SHP77 treated with DMSO at 0.1 percent for 48 hours (cell line): ENCODE results near the gene PRDX4.
A peak's percentile ranks its signal among the peaks of the same experiment; 100 is the strongest.
"Not testable (repeated sequence)": the region's sequence is repeated elsewhere in the genome, so short reads cannot be mapped to it uniquely, and the experiment has no call there.

Experiments used
- DNase-seq: peaks from one replicate; lab custom pipeline; 2025; lab: John Stamatoyannopoulos, UW

Gene PRDX4

DNA sequence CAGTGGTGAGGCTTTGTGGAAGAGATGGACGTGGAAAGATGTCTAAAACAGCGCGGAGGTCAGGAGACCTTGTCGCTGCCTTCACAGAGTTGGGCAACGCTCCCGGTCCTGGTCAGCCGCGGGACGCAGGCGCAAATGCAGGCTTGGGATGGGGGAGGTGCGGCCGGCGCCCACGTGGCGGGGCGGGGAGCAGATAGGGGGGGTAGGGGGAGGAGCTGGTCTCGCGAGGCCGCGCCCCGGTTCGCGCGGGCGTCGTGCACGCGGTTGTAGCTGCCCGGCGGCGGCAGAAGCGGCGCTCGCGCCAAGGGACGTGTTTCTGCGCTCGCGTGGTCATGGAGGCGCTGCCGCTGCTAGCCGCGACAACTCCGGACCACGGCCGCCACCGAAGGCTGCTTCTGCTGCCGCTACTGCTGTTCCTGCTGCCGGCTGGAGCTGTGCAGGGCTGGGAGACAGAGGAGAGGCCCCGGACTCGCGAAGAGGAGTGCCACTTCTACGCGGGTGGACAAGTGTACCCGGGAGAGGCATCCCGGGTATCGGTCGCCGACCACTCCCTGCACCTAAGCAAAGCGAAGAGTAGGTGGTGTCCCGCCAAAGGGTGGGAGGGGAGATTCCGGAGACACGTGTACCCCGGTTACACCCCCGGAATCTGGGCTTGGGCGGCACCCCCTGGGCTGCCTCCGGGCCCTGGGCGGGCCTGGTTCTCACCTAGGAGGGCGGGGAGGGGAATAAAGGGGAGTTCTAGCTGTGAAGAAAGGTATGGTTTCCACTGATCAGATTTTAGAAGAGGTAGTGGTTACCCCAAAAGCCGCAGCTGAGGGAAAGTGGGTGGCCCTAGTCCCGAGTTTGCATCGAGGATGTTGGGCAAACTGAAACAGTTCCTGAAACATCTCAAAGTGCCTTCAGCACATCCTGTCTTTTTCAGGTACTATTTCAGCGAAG lies at the start of gene PRDX4:
TSS of gene PRDX4 (plus strand) at position 255 of the 939 bp plus-strand sequence. CDS start at position 333, 78 bp downstream.
- peak; percentile 3 for DNase-seq

DNA sequence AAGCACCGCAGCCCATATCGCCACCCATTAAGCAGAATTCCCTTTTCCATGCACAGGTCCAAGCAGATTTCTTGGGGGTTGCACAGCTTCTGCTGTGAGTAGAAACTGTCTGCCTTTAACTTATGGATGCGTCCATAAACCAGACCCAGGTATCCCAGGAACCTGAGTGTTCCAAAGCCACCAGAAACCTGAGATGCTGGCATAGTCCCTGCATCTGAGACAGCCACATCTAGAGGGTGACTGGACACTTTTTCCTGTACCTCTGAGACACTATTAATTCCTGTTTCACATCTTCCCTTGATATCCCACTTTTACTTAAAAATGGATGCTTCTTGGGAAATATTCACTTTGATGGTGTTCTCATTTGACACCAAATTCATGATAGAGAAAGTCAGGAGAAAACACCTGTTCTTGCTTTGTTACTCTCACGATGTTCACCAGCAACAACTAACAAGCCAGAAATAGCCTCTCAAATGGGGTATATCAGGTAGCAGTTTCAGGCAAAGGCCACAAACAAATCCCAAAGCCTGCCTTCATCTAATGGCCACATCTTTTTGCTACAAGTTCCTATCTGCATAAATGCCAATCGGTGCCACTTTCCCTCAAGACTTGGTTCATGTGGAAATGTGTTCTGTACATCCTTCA lies 45.5 kb upstream of the PRDX4 start:
- DNase-seq = no peak

DNA sequence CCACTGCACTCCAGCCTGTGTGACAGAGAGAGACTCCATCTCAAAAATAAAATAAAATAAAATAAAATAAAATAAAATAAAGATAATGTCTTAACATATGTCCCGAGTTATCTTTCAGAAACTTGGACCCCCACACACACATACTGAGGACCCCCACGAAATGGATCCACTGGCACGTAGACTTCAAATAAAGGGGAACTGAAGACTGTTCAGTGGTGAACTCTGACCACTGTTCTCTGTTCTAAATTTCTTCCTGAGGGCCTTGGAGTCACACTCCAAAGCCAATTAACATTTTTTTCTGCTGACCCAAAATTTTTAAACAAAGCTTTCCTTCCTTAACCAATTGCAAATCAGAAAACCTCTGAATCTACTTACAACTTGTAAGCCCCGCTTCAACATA lies 43.5 kb upstream of the PRDX4 start:
- no peak for DNase-seq

DNA sequence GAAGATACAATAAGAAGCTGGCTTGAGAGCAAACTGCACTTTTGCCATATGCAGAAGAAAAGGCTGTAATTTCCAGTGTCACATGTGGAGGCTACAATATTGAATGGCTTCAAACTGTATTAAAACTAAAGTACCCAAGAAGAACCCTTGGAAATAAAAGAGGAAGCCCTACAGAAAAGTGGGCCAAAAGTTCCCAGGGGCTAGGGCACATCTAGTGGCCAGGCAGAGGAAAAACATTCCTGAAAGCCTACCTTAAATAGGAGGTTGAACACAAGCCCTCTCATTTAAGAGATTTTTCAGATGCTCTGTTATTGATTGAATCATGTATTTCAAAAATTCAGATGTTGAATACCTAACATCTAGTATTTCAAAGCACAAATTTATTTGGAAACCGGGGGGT lies 40.6 kb upstream of the PRDX4 start:
- DNase-seq = no peak

DNA sequence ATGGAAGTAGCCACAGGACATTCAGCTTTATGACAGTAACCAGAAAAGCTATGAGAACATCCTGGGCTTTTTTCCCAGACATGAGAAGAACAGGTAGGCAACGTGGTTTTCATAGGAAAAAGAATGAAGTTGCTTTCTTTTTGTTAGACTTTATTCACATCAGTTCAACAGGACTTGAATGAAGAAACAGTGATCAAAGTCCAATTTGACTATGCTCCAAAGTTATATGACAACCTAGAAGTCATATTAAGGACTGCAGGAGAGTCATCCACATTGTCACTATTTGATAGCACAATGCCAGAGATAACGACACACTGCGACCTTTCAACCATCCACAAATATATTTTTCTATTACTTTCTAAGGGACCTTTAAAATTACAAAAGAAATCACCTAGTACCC lies 39.2 kb upstream of the PRDX4 start:
- no peak for DNase-seq

DNA sequence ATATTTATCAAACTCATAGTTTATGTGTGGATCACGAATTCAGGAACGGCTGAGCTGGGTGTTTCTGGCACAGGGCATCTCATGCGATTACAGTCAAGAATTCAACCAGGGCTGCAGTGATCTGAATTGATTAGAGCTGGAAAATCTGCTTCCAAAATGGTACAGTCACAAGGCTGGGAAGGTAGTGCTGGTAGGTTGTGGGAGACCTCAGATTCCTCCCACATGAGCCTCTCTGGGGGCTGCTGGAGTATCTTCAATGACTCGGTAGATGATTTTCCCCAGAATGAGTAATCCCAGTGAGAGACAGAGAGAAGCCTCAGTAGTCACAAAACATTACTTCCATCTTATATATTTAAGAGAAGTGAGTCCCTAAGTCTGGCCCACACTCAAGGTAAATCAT lies 36.2 kb upstream of the PRDX4 start:
- no peak for DNase-seq

DNA sequence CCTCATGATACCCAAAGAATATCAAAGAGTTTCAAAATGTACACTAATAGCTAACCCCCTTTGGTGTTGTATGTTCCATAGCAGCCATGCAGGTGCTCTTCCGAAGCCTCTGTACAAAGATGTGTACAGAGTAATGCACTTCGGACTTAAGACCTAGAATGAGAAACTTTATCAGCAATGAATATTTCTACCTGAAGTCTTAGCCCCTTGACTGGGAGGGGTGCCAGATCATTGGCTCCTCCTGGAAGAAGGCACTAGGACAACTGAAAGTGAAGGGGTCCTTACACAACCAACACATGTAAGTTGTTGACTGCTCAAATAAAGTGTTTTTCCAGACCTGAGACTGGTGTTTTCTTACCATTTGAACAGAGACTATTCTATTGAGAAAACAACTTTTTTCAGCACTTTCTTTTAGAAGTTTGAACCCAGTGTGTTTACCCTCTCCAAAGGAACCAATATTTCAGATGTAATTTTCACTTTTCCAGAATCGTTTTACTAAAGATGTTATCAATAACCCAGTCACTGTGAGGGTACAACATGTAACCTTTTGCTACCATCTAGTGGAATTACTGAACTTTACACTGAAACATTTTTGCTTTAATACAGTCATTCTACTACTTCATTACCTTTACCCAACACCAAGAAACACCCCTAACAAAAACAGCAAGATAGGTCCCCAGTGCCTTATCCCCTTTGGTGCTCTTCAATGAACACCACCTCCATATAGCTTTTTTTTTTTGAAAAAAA lies 33.3 kb upstream of the PRDX4 start:
- no peak for DNase-seq

DNA sequence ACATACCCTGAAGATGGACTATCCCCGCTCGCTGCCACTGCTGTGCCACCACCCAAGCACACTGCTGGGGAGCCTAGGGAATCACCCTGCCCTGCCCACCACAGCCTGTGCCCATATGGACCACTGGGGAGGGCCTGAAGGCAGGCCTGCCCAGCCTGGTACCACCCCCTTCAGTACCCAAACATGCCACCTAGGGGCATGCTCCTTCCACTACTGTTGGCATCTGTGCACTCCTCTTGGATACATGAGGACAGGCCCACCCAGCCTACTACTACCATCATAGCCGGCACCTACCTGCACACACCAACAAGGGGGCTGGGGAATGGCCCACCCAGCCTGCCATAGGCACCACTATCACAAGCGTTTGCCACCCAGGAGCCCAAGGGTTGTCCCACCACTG lies 30.1 kb upstream of the PRDX4 start:
- DNase-seq = no peak

DNA sequence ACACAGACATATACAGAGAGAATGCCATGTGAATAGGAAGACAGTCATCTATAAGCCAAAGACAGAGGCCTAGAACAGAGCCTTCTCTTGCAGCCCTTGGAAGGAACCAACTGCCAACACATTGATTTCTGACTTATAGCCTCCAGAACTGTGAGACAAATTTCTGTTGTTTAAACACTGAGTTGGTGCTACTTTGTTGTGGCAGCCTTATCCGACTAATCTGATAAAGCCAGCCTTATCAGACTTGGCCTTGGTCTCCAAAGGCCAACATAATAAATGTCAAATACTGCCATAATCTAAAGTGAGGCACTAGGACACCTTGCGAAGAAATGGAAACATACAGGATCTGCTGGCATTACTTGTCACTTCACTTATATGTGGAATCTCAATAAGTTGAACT lies 24.3 kb upstream of the PRDX4 start:
- no peak for DNase-seq

DNA sequence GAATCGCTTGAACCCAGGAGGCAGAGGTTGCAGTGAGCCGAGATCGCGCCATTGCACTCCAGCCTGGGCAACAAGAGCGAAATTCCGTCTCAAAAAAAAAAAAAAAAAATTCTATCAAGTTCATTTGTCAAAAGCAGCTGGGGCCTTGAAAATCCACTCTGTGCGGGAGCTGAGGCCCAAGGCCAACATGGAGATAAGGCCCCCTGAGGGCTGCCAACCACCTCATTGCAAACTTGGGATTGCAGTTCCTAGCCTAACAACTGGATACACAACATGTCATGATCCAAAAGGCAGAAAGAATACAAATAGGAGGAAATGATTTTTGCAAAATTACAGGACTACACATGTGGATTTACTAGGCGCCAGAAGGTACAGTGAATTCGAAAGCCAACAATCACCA lies 22.5 kb upstream of the PRDX4 start:
- no peak for DNase-seq

DNA sequence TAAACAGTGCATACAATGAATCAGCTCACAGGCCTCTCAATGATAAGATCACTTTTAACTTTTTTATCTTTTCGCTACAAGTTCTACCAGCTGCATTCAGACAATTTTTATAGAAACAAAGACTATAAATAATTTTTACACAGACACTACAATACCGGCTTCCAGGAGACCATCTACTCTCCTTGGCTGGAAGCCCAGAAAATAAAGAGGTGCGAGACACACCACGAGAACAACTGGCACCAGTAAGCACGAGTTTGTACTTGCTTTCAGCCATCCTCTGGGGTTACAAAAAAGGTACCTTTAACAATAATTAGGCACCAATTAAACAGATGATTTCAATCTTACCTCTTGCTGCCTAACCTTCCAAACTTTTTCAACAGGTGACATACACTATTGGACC lies 11.2 kb upstream of the PRDX4 start:
- DNase-seq = no peak

DNA sequence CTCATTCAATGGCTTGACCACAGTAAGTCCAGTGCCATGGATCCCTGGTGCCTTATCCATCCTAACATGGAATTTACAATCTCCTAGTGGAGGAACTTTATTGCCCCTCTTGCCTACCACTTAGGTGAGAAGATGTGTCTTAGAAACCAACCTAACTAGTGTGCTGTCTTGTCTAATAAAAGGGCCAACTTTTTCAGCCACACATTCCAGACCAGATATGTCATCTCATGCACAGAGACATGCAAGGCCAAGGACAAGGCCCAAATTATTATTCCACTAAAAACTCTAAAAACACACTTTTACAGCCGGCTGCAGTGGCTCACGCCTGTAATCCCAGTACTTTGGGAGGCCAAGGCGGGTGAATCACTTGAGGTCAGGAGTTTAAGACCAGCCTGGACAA lies 10.6 kb upstream of the PRDX4 start:
- DNase-seq = no peak

DNA sequence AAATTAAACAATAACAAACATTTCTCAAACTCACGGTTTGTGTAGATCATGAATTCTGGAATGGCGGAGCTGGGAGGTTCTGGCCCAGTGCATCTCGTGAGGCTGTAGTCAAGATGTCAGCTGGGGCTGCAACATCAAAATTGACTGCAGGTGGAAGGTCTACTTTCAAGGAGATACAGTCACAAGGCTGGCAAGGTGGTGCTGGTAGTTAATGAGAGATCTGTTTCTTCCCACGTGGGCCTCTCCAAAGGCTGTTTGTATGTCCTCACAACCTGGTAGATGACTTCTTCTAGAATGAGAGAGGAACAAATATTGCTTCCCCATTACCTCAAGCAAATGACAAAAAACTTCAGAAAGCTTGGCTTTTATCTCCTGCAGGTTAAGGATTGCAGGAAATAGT lies 8.0 kb upstream of the PRDX4 start:
- DNase-seq = no peak

DNA sequence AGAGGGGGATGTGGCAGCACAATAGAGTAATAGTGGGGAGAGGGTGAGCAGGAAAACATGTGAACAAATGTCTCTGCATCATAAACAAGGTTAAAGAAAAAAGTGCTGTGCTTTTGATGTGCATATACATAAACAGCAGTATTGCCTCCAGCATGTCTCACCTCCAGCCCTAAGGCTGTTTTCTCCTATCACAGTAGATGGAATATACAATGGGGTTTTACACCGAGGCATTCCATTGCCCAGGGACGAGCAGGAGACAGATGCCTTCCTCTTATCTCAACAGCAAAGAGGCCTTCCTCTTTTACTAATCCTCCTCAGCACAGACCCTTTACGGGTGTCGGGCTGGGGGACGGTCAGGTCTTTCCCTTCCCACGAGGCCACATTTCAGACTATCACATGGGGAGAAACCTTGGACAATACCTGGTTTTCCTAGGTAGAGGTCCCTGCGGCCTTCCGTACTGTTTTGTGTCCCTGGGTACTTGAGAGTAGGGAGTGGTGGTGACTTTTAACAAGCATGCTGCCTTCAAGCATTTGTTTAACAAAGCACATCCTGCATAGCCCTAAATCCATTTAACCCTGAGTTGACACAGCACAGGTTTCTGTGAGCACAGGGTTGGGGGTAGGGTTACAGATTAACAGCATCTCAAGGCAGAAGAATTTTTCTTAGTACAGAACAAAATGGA lies 7.1 kb upstream of the PRDX4 start:
- not testable (repeated sequence) for DNase-seq

DNA sequence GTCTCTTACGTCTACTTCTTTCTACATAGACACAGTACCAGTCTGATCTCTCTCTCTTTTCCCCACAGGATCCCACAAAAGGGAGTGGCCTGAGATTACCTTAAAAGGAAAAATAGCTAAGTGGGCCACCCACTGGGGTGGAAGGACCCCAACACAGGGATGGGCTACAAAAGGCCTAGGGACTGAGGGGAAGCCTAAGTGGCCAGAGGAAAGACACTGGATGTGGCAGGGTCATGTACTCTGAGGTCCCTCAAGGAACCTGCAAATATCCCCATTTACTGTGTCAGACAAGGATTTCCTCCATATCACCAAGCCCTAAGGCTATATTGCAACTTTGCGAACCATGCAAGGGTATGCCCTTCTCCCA lies 6.5 kb upstream of the PRDX4 start:
- no peak for DNase-seq

DNA sequence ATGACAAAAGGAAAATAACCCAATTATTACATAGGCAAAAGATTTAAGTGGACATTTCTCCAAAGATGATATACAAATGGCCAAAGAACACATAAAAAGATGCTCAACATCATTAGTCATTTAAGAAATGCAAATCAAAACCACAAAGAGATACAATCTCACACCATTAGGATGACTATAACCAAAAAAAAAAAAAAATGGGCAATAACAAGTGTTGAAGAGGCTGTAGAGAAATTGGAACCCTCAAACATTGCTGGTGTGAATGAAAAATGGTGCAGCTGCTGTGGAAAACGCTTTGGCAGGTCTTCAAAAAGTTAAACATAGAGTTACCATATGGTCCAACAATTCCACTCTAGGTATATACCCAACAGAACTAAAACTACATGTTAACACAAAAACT lies 5.6 kb upstream of the PRDX4 start:
- DNase-seq = no peak

DNA sequence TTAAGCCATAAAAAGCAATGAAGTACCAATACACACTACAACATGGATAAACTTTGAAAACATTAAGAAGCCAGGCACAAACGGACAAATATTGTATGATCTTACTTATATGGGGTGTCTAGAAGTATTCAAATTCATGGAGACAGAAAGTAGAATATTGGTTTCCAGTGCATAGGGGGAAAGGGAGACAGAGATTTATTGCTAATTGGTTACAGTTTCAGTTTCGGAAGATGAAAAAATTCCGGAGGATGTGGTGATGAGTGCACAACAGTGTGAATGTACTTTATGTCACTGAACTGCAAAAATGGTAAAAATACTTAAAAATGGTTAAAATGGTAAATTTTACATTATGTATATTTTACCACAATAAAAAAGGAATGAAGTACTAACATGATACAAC lies 5.1 kb upstream of the PRDX4 start:
- DNase-seq = no peak

DNA sequence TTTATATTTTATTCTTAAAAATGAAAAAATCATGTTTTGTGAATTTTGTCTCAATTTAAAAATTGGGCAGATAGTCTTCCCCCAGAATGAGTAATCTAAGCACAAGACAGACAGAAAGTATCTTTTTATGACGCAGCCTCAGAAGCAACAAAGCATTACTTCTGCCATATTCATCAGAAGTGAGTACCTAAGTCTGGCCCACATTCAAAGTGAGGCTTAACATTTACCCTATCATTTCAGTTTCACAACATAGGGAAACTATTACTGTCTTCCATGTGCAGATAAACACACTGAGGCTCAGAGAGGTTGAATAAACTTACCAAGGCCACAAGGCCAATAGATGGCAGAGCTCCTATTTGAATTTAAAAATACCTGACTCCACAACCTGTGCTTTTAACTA lies 4.4 kb upstream of the PRDX4 start:
- DNase-seq = no peak

DNA sequence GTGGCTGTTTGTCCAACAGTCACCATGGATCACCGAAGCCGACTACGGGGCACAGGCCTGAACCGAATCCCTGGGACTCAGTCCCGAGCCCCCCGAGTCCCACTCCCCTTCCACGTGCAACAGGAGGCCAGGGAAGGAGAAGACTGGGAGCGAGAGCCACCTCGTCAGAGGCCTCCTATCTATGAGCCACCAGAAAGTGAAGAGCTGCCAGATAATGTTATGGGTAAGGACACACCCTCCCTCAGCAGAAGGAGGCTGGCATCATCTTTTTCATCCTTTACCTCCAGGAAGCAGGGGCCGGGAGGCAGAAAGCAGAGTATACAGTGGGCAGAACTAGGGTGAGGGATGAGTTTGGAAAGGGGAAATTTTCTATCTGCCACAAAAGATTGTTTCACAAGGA lies 2.8 kb upstream of the PRDX4 start:
- DNase-seq = no peak

DNA sequence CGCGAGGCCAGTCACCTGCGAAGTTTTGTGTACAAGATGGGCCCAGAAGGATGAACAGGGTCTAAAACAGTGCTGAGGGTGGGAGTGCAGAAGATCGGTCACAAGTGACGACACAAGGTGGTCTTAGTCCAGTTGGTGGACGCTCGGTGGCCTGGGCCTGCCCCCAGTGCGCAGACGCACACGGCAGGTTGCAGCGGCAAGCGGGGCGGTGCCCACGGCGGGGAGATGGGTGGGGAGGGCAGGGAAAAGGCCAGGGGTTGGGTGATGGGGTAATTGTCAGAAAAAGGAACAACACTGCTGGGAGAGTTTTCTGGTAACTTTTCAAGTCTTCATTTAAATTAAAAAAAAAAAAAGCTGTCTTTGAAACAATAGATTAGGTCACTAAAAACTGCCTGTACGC lies 1.0 kb upstream of the PRDX4 start:
- no peak for DNase-seq

DNA sequence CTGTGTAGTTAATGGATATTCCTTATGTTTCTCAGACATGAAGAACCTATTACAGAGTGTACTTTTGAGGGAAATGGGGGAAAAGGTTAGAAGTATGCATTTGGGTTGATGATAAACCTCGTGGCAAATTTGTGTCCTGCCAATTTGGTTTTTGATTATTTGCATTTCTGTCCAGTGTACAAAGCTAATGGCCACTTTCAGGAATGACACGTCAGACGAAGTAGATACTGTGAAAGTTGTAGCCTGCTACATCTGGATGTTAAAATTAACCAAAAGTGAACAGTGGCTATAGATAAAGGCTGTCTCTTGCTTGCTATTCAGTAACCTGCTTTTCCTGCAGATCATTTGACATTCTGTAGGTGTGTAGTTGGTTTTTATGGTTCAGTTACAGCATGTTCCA lies 1.0 kb downstream of the PRDX4 start:
- DNase-seq = no peak

DNA sequence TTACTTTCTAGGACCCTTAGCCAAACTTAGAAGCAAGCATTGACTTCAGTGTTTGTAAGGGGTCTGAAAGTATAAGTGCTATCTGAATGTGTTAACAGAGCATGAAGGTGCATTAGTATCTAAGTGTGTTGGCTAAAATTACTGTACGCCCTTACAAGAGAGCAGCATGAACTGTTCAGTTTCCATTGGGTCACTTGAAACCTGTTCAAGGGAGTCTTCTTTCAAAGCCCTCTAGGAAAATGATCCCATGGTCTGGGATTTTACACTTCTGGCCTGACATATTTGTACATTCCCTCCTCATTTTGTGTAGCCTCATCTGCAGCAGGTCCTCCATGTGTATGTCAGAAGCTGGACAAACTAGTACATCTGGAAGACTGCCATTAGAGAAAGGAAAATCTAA lies 3.2 kb downstream of the PRDX4 start:
- DNase-seq = no peak
